Activated CD4-positive, alpha-beta memory T cell treated with anti-CD3 and anti-CD28 coated beads, Interleukin-2, amount 10 ng/mL, durations not matched to agents 7 days and 5 days (primary cell): Measurements from ENCODE around the gene RABAC1. TPM values are rescaled to one million over a fixed set of nuclear protein-coding genes. Genes with fewer than 3 reads are reported as not detected.
A peak's percentile ranks its signal among the peaks of the same experiment; 100 is the strongest.

Source experiments
- CTCF ChIA-PET: fragments of 350-600 bp; sonication (Branson Sonifier 250); formaldehyde crosslinking; loops from one replicate; lab custom pipeline; 2021; ENCODE audit warnings: antibody characterized with exemption, inconsistent platforms; lab: Charles Lee
- POLR2A ChIA-PET: fragments of 350-600 bp; sonication (Branson Sonifier 250); formaldehyde crosslinking; loops from one replicate; lab custom pipeline; 2021; ENCODE audit warnings: antibody characterized with exemption; lab: Charles Lee
- DNase-seq: peaks from one replicate; pipeline ENCODE4 v3.0.0-alpha.2; 2020
- H3K27ac Mint-ChIP-seq: one replicate; pipeline ENCODE4 v1.8.0; 2021; ENCODE audit warnings: mild to moderate bottlenecking, mixed read lengths
- H3K27me3 Mint-ChIP-seq: one replicate; pipeline ENCODE4 v1.8.0; 2021; ENCODE audit warnings: mixed read lengths
- H3K36me3 Mint-ChIP-seq: one replicate; pipeline ENCODE4 v1.8.0; 2021; ENCODE audit warnings: low read depth, mixed read lengths
- H3K4me1 Mint-ChIP-seq: one replicate; pipeline ENCODE4 v1.8.0; 2021; ENCODE audit warnings: mixed read lengths
- H3K4me3 Mint-ChIP-seq: one replicate; pipeline ENCODE4 v1.8.0; 2021; ENCODE audit warnings: mild to moderate bottlenecking, mixed read lengths
- H3K9me3 Mint-ChIP-seq: one replicate; pipeline ENCODE4 v1.8.0; 2021; ENCODE audit warnings: mixed read lengths
- total RNA-seq, 2 experiments: library from RNA; stranded (reverse); gene quantifications; one replicate each; pipeline ENCODE4 v1.2.3, GENCODE V29; 2021

The RABAC1 gene
- total RNA-seq, 2 experiments from 2014 or later, result 97.2 to 105 TPM

DNA sequence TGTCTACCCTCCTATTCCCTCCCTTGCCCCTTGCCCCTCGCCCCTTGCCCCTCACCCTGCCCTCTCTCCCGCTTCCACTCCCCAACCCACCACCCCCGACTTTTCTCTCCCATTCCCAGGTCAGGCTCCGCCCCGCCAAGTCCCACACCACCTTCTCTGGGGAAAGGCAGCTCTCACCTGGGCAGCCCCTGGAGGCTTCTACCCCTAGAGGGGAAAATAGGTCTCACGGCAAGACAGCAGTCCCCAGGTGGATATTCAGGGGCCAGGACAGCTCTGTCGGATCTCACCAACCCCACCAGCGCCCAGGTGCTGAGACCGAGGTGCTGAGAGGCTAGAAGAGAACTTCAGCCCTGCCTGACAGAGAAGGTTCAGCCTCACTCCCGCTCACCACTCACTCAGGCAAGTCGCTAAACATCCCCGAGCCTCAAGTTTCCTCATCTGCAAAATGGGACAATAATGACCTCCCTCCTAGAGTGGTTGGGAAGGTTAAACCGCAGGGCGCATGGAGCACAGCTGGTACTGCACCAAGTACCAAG is 29.5 kb downstream of the RABAC1 start:
- Mint-ChIP-seq H3K4me3 (peak overlapping the region; percentile 83), H3K4me1 (peaks cover 24% of the 10 kb centered on the region), H3K27me3 (peaks cover 40% of the 10 kb centered on the region), H3K9me3 (no peaks in the 10 kb centered on the region), H3K36me3 (peaks cover 4% of the 10 kb centered on the region), H3K27ac (no peak overlapping the region)
- ChIA-PET POLR2A (interaction anchor here (0.6 to 2.3 kb wide), 6 partner anchors 15 to 45 kb away, joined by 3 to 7 read pairs (median 5); partner anchors contain the start of gene RABAC1), CTCF (interaction anchor here (1.0 to 1.1 kb wide), 2 partner anchors 12 to 54 kb away, joined by 3 to 4 read pairs; no protein-coding TSS in a partner anchor)
- DNase-seq, result no peak

DNA sequence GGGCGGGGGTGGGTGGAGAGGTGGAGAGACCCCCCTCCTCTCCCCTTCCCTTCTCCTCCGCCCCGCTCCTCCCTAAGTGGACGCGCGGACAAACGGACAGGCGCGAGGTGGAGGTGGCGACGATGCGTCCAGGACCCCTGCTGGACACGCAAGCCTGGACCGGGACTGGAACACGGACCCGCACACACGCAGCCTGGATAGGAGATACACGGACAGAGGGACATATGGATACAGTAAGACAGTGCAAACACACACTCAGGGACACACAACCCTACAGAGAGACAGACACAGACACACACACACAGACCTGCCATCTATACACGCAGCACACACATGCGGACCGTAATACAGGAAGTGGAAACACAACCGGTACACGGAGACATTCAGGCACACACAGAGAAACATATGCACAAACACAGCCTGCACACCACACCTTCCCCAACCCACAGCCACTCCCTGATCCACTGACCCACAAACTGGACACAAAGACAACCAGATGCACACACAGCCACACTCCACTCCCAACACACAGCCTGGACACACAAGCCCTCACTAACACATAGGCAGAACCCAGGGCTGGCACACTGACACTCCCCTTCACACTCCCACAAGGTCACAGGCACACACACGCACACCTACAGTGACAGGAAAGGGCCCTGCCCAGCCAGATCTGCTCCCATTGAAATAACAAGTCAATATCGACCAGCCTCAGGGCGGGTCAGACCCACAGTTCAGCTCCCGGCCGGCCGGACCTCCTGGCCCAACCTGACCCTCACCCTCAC is 30.2 kb downstream of the RABAC1 start:
- Mint-ChIP-seq H3K4me1 (peaks cover 21% of the 10 kb centered on the region), H3K27me3 (peaks cover 37% of the 10 kb centered on the region), H3K4me3 (peak overlapping the region; percentile 83), H3K27ac (no peak overlapping the region), H3K9me3 (no peaks in the 10 kb centered on the region), H3K36me3 (peaks cover 4% of the 10 kb centered on the region)
- ChIA-PET CTCF (interaction anchor here (1.1 kb wide), 1 partner anchor 54 kb away, joined by 3 read pairs; no protein-coding TSS in a partner anchor), POLR2A (interaction anchor here (0.7 to 2.3 kb wide), 6 partner anchors 13 to 44 kb away, joined by 3 to 7 read pairs (median 4); partner anchors contain the start of gene RABAC1)
- DNase-seq, result peak; percentile 46

DNA sequence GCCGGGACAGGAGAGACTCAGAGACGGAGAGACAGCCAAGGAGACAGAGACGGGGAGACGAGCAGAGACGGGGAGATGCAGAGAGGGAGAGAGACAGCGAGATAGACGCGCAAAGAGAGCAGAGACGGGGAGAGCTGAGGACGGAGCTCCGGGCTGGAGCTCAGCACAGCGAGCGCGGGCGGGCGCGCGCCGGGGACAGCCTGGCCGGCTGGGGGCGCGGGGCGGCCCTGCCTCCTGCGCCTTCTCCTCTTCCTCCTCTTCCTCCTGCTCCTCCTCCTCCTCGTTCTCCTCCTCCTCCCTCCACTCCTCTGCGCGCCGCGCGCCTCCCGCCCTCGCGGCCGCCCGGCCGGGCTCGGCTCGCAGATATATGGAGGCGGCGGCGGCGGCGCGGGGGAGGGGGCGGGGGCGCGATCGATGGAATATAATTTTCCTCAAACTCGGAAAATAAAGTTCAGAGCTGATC is 30.9 kb downstream of the RABAC1 start, which contains the start of gene ERFL:
Gene ERFL, minus strand, starts transcription at position 229 of the 463 bp plus-strand sequence. CDS start 15,530 bp downstream, outside the sequence.
- H3K9me3 Mint-ChIP-seq, result no peaks in the 10 kb centered on the region
- H3K36me3 Mint-ChIP-seq, result peaks cover 4% of the 10 kb centered on the region
- no peak within 1 kb of the TSS for H3K27ac Mint-ChIP-seq
- ChIA-PET POLR2A (interaction anchor here (1.0 to 2.3 kb wide), 5 partner anchors 13 to 43 kb away, joined by 3 to 7 read pairs (median 5); no protein-coding TSS in a partner anchor), CTCF (interaction anchor here (0.6 kb wide), 1 partner anchor 9 kb away, joined by 4 read pairs; no protein-coding TSS in a partner anchor)
- peaks cover 33% of the 10 kb centered on the region for H3K27me3 Mint-ChIP-seq
- DNase-seq, result no peak
- H3K4me1 Mint-ChIP-seq, result peaks cover 19% of the 10 kb centered on the region
- H3K4me3 Mint-ChIP-seq, result peak within 1 kb of the TSS; percentile 83

DNA sequence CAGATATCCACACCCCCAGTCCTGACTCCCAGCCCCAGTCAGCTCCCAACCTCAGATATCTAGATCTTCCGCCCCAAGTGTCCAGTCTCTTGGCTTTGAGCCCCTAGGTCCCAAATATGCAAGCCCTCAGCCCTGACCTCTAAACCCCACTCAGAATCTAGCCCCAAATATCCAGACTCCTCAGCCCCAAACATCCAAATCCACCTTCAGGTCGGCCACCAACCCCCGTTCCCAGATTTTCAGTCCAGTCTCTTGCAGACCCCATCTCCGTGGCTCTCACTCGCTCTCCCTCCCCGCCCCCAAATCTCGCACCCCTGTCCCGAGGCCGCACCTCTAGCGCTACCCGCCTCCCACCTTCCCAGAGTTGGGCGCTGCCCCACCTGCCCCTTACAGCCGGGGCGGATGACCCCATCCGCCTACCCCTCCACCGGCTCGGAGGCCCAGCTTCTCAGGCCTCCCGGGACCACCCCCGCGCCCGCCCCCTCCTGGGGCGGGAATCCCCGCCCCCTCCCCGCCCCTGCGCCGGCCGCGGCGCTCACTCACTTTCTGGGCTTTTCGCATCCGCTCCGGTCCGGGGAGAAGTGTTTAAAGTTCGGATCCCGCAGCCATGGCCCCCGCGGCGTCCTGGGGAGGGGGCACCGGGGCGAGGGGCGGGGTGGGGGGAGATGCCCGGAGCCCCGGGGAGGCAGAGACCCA is 31.5 kb downstream of the RABAC1 start:
- peaks cover 22% of the 10 kb centered on the region for H3K4me1 Mint-ChIP-seq
- no peaks in the 10 kb centered on the region for H3K9me3 Mint-ChIP-seq
- POLR2A ChIA-PET, result interaction anchor here (1.0 to 2.3 kb wide), 4 partner anchors 12 to 43 kb away, joined by 3 to 7 read pairs (median 5); no protein-coding TSS in a partner anchor
- DNase-seq, result no peak
- peak overlapping the region; percentile 83 for H3K4me3 Mint-ChIP-seq
- H3K27ac Mint-ChIP-seq, result no peak overlapping the region
- H3K27me3 Mint-ChIP-seq, result peaks cover 33% of the 10 kb centered on the region
- peaks cover 4% of the 10 kb centered on the region for H3K36me3 Mint-ChIP-seq
- CTCF ChIA-PET, result interaction anchor here (0.6 kb wide), 2 partner anchors 10 to 68 kb away, joined by 3 to 4 read pairs; no protein-coding TSS in a partner anchor

DNA sequence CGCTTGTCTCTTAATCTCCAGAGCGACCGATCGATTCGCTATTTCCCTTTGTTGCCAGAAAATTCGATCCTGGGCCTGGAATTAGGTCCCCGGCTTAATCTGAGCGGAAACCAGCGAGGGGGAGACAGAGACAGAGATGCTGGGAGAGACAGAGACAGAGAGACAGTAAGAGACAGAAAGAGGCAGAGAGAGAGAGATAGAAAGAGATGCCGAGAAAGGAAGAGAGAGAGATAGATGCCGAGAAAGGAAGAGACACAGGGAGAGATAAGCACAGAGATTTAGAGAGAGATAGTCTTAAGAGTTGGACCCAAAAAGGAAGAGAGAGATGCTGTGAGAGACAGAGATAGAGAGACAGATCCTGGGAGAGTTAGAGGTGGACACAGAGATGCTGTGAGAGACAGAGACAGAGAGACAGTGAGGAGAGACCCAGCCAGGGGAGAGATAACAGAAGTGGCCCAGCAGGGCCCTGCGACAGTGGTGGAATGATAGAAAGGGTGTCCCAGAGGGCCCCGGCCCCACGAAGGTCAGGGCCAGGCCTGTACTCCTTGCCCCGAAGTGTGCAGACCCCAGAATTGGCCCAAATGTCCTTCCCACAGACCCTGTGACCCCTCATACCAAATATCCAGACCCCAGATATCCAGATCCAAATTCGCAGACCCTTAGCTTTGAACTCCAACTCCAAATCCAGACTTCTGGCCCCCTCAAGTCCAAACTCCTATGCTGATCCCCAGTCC is 32.2 kb downstream of the RABAC1 start:
- Mint-ChIP-seq H3K4me3 (no peak overlapping the region), H3K27me3 (peaks cover 35% of the 10 kb centered on the region), H3K36me3 (peaks cover 4% of the 10 kb centered on the region), H3K9me3 (no peaks in the 10 kb centered on the region), H3K4me1 (peaks cover 22% of the 10 kb centered on the region), H3K27ac (no peak overlapping the region)
- no peak for DNase-seq
- ChIA-PET POLR2A (interaction anchor here (2.3 kb wide), 1 partner anchor 42 kb away, joined by 7 read pairs; no protein-coding TSS in a partner anchor), CTCF (interaction anchor here (0.6 kb wide), 1 partner anchor 67 kb away, joined by 3 read pairs; no protein-coding TSS in a partner anchor)

DNA sequence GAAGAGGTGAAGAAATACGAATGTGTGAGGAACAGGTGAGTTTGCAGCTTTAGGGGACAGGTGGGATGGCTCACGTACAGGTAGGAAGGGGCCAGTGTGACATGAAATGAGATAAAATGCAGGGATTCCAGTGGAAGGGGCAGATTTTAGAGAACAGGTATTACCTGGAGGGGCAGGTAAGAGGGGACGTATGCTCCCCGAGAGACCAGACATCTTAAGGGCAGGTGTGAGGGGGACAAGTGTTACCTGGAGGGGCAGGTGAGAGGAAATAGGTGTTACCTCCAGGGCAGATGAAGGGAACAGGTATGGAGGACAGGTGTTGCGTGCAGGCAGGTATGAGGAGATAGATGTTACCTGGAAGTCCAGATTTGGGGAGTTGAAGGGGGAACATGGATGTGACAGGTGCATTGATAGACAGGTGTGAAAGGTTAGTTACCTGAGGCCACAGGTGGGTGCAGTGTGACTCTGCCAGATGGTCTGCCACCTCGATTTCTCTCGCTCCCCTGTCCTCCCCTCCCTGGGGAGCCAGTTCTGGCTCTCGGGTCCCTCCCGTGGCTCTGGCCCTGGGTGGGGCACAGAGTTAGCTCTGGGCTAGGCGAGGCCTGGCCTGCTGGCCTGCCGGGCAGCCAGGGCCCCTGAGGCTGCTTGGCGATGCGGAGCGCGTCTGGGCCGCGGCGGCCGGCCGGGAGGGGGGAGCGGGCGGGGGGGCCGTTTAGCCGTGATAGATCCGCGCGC is 32.9 kb downstream of the RABAC1 start:
- ChIA-PET CTCF (no interaction called here), POLR2A (no interaction called here)
- H3K27me3 Mint-ChIP-seq, result peaks cover 35% of the 10 kb centered on the region
- no peak overlapping the region for H3K4me3 Mint-ChIP-seq
- no peaks in the 10 kb centered on the region for H3K9me3 Mint-ChIP-seq
- peaks cover 4% of the 10 kb centered on the region for H3K36me3 Mint-ChIP-seq
- DNase-seq, result no peak
- H3K4me1 Mint-ChIP-seq, result peaks cover 22% of the 10 kb centered on the region
- H3K27ac Mint-ChIP-seq, result no peak overlapping the region

DNA sequence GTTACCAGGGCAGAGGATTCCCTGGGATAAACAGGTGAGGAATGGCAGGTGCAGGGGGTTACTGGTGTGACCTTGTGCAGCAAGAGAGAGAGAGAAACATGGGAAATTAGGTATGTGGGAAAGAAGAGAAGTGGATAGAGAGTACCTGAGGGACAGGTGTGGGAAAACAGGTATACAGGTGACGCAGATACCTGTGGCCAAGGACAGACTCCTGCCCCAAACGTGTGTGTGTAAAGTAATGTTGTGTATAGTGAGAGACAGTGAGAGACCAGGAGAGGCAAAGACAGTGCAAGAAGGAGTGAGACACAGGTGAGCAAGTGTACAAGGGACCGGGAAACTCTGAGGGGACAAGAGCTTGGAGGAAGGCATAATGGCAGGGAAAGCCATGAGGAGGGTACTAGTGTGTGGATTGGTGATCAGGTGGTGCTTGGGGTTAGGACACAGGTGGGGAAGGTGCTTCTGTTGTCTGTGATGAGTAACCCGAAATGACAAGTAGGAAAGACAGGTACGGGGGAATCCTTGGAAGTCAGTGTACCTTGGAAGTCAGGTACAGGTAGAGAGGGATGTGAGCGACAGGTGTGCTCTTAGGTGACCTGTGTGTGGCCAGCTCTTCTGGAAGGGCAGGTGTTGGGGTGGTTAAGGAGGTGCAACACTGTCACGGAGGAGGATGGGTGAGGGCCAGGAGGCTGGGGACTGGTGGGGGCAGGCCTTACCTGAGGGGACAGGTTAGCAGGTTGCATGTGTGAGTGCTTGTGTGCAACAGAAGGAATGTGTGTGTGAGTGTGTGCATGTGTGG is 33.7 kb downstream of the RABAC1 start:
- H3K36me3 Mint-ChIP-seq, result peaks cover 4% of the 10 kb centered on the region
- H3K4me1 Mint-ChIP-seq, result peaks cover 22% of the 10 kb centered on the region
- ChIA-PET CTCF (no interaction called here), POLR2A (no interaction called here)
- no peak for DNase-seq
- H3K27ac Mint-ChIP-seq, result no peak overlapping the region
- peaks cover 30% of the 10 kb centered on the region for H3K27me3 Mint-ChIP-seq
- H3K4me3 Mint-ChIP-seq, result no peak overlapping the region
- no peaks in the 10 kb centered on the region for H3K9me3 Mint-ChIP-seq

DNA sequence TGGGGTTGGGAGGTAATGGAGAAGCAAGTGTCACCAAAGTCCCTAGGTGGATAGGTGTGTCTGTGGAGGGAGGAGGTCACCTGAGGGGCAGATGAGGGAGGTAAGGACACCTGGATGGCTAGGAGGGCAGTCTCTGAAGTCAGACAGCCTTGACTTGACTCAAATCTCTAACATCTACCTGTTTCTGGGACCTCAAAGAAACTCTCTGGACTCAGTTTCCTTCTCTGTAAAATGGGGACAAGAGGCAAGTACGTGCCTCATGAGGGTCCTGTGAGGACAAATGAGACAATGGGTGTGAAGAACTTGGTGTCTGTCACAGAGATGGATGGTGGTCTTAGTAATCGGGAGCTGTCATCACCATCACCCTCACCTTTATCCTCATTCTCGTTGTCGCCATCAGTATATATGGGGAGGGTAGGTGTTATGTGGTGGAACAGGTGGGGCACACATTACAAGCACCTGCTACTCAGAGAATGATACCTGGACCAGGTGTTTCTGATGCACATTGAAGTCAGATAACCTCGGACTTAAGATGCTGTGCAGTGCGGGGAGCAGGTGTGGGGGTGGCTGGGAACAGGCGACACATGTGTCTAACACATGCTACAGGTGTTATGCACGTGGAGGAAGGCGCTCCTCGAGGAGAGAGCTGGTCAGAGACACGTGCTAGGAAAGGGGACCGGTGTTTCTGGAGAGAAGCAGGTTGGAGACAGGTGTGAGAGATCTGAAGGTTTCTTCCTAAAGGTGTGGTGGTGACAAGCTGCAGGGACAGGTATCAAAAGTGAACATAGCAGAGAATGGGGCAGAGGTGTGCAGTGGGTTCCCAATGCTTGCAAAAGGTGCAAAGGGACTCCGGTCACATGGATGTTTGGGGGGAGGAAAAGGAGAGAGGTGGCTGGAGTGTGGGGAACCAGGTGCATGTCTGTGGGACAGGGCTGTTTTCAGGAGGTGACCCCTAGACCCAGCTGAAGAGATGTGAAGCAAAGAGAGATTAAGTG is 34.7 kb downstream of the RABAC1 start:
- peaks cover 4% of the 10 kb centered on the region for H3K36me3 Mint-ChIP-seq
- no peak overlapping the region for H3K27ac Mint-ChIP-seq
- POLR2A ChIA-PET, result no interaction called here
- DNase-seq, result no peak
- H3K4me3 Mint-ChIP-seq, result no peak overlapping the region
- H3K27me3 Mint-ChIP-seq, result peaks cover 22% of the 10 kb centered on the region
- CTCF ChIA-PET, result no interaction called here
- H3K4me1 Mint-ChIP-seq, result peaks cover 13% of the 10 kb centered on the region
- H3K9me3 Mint-ChIP-seq, result no peaks in the 10 kb centered on the region

DNA sequence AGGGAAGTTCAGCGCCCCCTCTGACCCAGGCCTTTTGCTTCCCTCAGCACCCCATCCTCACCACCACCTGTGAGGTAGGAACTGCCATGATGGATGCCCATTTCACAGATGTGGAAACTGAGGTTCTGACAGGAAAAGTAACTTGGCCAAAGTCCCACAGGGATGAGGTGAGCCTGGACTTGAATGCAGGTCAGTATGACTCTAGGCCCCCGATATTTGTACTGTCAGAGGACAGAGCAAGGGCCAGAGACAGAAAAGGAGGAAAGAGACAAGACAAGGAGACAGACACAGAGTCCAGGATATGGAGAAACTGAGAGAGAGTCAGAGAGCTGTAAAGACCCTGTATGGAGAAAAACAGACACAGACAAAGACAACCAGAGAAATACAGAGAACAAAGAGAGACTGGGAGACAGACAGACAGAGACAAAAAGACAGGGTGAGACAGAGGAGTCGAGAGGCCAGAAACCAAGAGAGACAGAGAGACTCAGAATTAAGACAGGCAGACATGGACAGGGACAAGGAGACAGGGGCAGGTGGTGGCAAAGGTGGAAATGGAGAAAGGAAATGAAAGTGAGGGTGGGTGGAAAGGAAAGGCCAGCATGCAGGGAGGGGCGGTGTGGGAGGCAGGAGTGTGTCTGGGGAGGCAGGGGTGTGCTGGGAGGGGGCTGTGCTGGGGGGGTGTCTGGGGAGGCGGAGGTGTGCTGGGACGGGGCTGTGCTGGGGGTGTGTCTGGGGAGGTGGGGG is 35.9 kb downstream of the RABAC1 start:
- no peaks in the 10 kb centered on the region for H3K9me3 Mint-ChIP-seq
- ChIA-PET CTCF (no interaction called here), POLR2A (interaction anchor here (1.2 kb wide), 1 partner anchor 11 kb away, joined by 4 read pairs; no protein-coding TSS in a partner anchor)
- no peak overlapping the region for H3K4me3 Mint-ChIP-seq
- H3K4me1 Mint-ChIP-seq, result peaks cover 6% of the 10 kb centered on the region
- DNase-seq, result no peak
- no peaks in the 10 kb centered on the region for H3K36me3 Mint-ChIP-seq
- peaks cover 15% of the 10 kb centered on the region for H3K27me3 Mint-ChIP-seq
- H3K27ac Mint-ChIP-seq, result no peak overlapping the region

DNA sequence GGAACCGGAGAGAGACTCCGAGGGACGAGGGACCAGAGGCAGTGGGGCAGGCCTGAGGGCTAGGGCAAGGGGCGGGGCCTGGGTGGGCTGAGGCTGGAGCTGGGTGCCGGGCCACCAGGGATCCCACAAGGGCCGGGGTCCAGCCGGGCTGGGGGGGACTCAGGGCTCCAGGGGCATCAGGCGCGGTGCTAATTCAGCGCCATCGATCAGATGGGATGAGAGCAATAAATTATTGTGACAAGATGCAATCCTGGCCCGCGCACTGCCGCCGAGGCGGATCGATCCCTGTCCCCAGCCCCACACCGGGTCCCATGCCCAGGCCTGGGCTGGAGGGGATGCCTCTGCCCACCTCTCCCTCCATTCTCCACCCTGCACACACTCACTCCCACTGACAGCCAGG is 36.5 kb downstream of the RABAC1 start:
- Mint-ChIP-seq H3K27me3 (peaks cover 14% of the 10 kb centered on the region), H3K4me1 (peaks cover 4% of the 10 kb centered on the region), H3K4me3 (no peak overlapping the region), H3K36me3 (no peaks in the 10 kb centered on the region), H3K27ac (no peak overlapping the region), H3K9me3 (no peaks in the 10 kb centered on the region)
- no peak for DNase-seq
- ChIA-PET CTCF (no interaction called here), POLR2A (interaction anchor here (1.2 kb wide), 2 partner anchors 11 to 12 kb away, joined by 3 to 4 read pairs; no protein-coding TSS in a partner anchor)
